WTC11 (cell line): ENCODE data around the gene ZFP3. TPM values are rescaled to one million over a fixed set of nuclear protein-coding genes. Genes with fewer than 3 reads are reported as not detected.

Source experiments
- ATAC-seq: fragments of 200-7000 bp; cut with Tn5 transposase; 2 replicates; pipeline ENCODE4 v1.10.0; 2021; ENCODE audit warnings: mild to moderate bottlenecking, moderate library complexity
- CTCF ChIA-PET: fragments of 300-600 bp; sonication (Branson Sonifier 250); formaldehyde crosslinking; loops from one replicate; lab custom pipeline; 2021; ENCODE audit warnings: antibody characterized with exemption; lab: Charles Lee
- POLR2A ChIA-PET: fragments of 350-600 bp; sonication (Branson Sonifier 250); formaldehyde crosslinking; loops from one replicate; lab custom pipeline; 2021; ENCODE audit warnings: antibody characterized with exemption; lab: Charles Lee
- DNase-seq: peaks from one replicate; pipeline ENCODE4 v3.0.0; 2021; ENCODE audit warnings: low spot score
- H3K27ac Mint-ChIP-seq: 2 replicates; pipeline ENCODE4 v1.8.0; 2021; ENCODE audit warnings: mixed read lengths
- H3K27me3 Mint-ChIP-seq: 2 replicates; pipeline ENCODE4 v1.8.0; 2021; ENCODE audit warnings: low read depth, mild to moderate bottlenecking, moderate library complexity, mixed read lengths
- H3K36me3 Mint-ChIP-seq: 2 replicates; pipeline ENCODE4 v1.8.0; 2021; ENCODE audit warnings: mixed read lengths
- H3K4me1 Mint-ChIP-seq: 2 replicates; pipeline ENCODE4 v1.8.0; 2022; ENCODE audit warnings: mixed read lengths
- H3K4me3 Mint-ChIP-seq: 2 replicates; pipeline ENCODE4 v1.8.0; 2021; ENCODE audit warnings: mild to moderate bottlenecking, moderate library complexity, mixed read lengths
- H3K9me3 Mint-ChIP-seq: 2 replicates; pipeline ENCODE4 v1.8.0; 2021; ENCODE audit warnings: mixed read lengths
- ELF4 ChIP-seq: sonication (generic); formaldehyde crosslinking; IDR thresholded peaks from 2 replicates; pipeline ENCODE4 v1.8.1; 2022; ENCODE audit warnings: low read depth, mild to moderate bottlenecking, moderate library complexity, missing genetic modification reagents
- ESRRA ChIP-seq: sonication (generic); formaldehyde crosslinking; IDR thresholded peaks from 2 replicates; pipeline ENCODE4 v1.8.1; 2022; ENCODE audit warnings: mild to moderate bottlenecking, missing genetic modification reagents, borderline replicate concordance
- ETV6 ChIP-seq: sonication (generic); formaldehyde crosslinking; IDR thresholded peaks from 2 replicates; pipeline ENCODE4 v1.8.1; 2022; ENCODE audit warnings: mild to moderate bottlenecking, missing genetic modification reagents
- FOXJ3 ChIP-seq: sonication (generic); formaldehyde crosslinking; IDR thresholded peaks from 2 replicates; pipeline ENCODE4 v1.9.0; 2021; ENCODE audit warnings: missing genetic modification reagents, mild to moderate bottlenecking, borderline replicate concordance
- FOXP1 ChIP-seq: sonication (generic); formaldehyde crosslinking; IDR thresholded peaks from 2 replicates; pipeline ENCODE4 v1.8.0; 2022; ENCODE audit warnings: missing genetic modification reagents, mild to moderate bottlenecking, moderate library complexity, borderline replicate concordance
- GRHL2 ChIP-seq: fragments of 250-450 bp; sonication (Bioruptor Pico); IDR thresholded peaks from 2 replicates; pipeline ENCODE4 v1.8.0; 2022; ENCODE audit warnings: mild to moderate bottlenecking, moderate library complexity; ENCODE audit not compliant: insufficient replicate concordance, severe bottlenecking
- GTF2I ChIP-seq: fragments of 250-450 bp; sonication (Bioruptor Pico); conservative IDR thresholded peaks from 2 replicates; pipeline ENCODE4 v1.4.0; 2021; ENCODE audit warnings: mild to moderate bottlenecking
- MYBL2 ChIP-seq: sonication (generic); formaldehyde crosslinking; IDR thresholded peaks from 2 replicates; pipeline ENCODE4 v1.8.1; 2023; ENCODE audit warnings: mild to moderate bottlenecking, moderate library complexity, missing genetic modification reagents
- NFE2L1 ChIP-seq: sonication (generic); formaldehyde crosslinking; IDR thresholded peaks from 2 replicates; pipeline ENCODE4 v1.8.1; 2023; ENCODE audit warnings: missing genetic modification reagents
- NR2C2 ChIP-seq: sonication (generic); formaldehyde crosslinking; IDR thresholded peaks from 2 replicates; pipeline ENCODE4 v1.8.0; 2022; ENCODE audit warnings: mild to moderate bottlenecking, missing genetic modification reagents
- PRRX2 ChIP-seq: fragments of 250-450 bp; sonication (Bioruptor Pico); IDR thresholded peaks from 2 replicates; pipeline ENCODE4 v1.8.0; 2021; ENCODE audit warnings: mild to moderate bottlenecking
- SMAD3 ChIP-seq: sonication (generic); formaldehyde crosslinking; IDR thresholded peaks from 2 replicates; pipeline ENCODE4 v1.8.0; 2022; ENCODE audit warnings: missing genetic modification reagents, mild to moderate bottlenecking, borderline replicate concordance
- TCF7 ChIP-seq: sonication (generic); formaldehyde crosslinking; IDR thresholded peaks from 2 replicates; pipeline ENCODE4 v1.8.0; 2022; ENCODE audit warnings: mild to moderate bottlenecking, low read depth, missing genetic modification reagents, moderate library complexity
- TEAD1 ChIP-seq: sonication (generic); formaldehyde crosslinking; IDR thresholded peaks from 2 replicates; pipeline ENCODE4 v1.8.0; 2022; ENCODE audit warnings: mild to moderate bottlenecking, missing genetic modification reagents
- TP53 ChIP-seq: sonication (generic); formaldehyde crosslinking; IDR thresholded peaks from 2 replicates; pipeline ENCODE4 v1.8.1; 2023; ENCODE audit warnings: mild to moderate bottlenecking, missing genetic modification reagents
- ZNF121 ChIP-seq: sonication (generic); formaldehyde crosslinking; IDR thresholded peaks from 2 replicates; pipeline ENCODE4 v1.8.0; 2023; ENCODE audit warnings: missing genetic modification reagents
- ZNF396 ChIP-seq: fragments of 250-450 bp; sonication (Bioruptor Pico); IDR thresholded peaks from 2 replicates; pipeline ENCODE4 v1.8.0; 2021; ENCODE audit warnings: mild to moderate bottlenecking, moderate library complexity, borderline replicate concordance
- ZNF423 ChIP-seq: fragments of 250-450 bp; sonication (Bioruptor Pico); IDR thresholded peaks from 2 replicates; pipeline ENCODE4 v2.1.2; 2022; ENCODE audit warnings: mild to moderate bottlenecking, moderate library complexity
- total RNA-seq: library from RNA; stranded (reverse); gene quantifications from 3 replicates; pipeline ENCODE4 v1.2.3, GENCODE V29; 2021
- TF ChIP-seq, protein P1 (sequence below): fragments of 250-450 bp; sonication (Bioruptor Pico); IDR thresholded peaks from 2 replicates; pipeline ENCODE4 v1.9.0; 2021; ENCODE audit warnings: moderate library complexity, mild to moderate bottlenecking, inconsistent platforms, borderline replicate concordance
- TF ChIP-seq, protein P2 (sequence below): sonication (generic); formaldehyde crosslinking; conservative IDR thresholded peaks from 2 replicates; pipeline ENCODE4 v1.8.1; 2022; ENCODE audit warnings: mild to moderate bottlenecking, missing genetic modification reagents
- TF ChIP-seq, protein P3 (sequence below): fragments of 250-450 bp; sonication (Bioruptor Pico); IDR thresholded peaks from 2 replicates; pipeline ENCODE4 v1.8.0; 2021; ENCODE audit warnings: mild to moderate bottlenecking
- TF ChIP-seq, protein P4 (sequence below): sonication (generic); formaldehyde crosslinking; IDR thresholded peaks from 2 replicates; pipeline ENCODE4 v1.8.1; 2023; ENCODE audit warnings: mild to moderate bottlenecking, missing genetic modification reagents, moderate library complexity
- TF ChIP-seq, protein P5 (sequence below): sonication (generic); formaldehyde crosslinking; conservative IDR thresholded peaks from 2 replicates; pipeline ENCODE4 v1.8.1; 2023; ENCODE audit warnings: mild to moderate bottlenecking, low read depth, missing genetic modification reagents, moderate library complexity

Gene ZFP3
- total RNA-seq, 1 experiment from 2014 or later, result 0.66 TPM

DNA sequence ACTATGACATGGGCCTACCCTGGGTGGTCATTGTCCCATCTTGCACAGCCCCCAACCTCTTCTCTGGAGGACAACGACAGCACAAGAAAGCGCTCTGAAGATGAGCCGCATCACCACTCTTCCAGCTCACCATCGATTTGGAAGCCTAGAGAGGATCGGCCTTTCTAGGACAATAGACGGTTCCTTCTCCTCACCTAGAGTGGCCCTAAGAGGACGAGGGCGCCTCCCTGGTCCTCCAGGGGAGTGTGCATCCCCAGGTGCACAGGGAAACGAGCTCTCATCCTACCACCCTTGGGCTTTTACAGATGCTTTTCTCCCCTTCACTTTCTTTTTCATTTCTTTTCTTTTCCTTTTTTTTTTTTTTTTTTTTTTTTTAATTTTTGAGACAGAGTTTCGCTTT is 22.7 kb upstream of the ZFP3 start (continued):
- TF ChIP-seq, protein P1, sequence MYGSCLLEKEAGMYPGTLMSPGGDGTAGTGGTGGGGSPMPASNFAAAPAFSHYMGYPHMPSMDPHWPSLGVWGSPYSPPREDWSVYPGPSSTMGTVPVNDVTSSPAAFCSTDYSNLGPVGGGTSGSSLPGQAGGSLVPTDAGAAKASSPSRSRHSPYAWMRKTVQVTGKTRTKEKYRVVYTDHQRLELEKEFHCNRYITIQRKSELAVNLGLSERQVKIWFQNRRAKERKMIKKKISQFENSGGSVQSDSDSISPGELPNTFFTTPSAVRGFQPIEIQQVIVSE (CRISPR knock-in tag), result no peak
- TF ChIP-seq FOXP1 (CRISPR knock-in tag) (no peak), FOXJ3 (CRISPR knock-in tag) (no peak), ZNF423 (CRISPR knock-in tag) (no peak)
- TF ChIP-seq, protein P2, sequence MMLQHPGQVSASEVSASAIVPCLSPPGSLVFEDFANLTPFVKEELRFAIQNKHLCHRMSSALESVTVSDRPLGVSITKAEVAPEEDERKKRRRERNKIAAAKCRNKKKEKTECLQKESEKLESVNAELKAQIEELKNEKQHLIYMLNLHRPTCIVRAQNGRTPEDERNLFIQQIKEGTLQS (CRISPR knock-in tag), result no peak

DNA sequence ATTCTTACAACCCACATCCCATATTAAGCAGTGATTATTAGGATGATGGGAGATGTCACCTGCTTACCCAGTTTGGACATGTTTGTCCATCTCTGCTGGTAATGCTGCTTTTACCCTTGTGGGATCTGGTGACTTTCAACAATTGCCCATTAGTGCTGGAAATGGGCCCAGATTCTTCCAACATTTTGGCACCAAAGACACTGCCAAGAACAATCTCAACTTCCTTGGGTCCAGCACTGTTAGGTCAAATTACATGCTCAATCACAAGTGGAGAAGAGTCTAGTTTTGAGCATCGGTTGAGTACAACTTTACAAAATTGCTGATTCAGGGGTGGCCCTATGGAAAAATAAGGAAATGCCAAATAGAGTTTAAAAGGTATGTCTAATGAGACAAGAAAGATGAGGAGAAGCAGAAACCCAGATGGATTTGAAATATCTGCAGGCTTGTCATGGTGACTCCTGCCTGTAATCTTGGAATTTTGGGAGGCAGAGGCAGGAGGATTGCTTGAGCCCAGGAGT is 13.0 kb upstream of the ZFP3 start:
- TF ChIP-seq ELF4 (no peak), ZNF121 (no peak), GRHL2 (CRISPR knock-in tag) (no peak), SMAD3 (CRISPR knock-in tag) (no peak), ESRRA (no peak), PRRX2 (CRISPR knock-in tag) (no peak)
- TF ChIP-seq, protein P3, sequence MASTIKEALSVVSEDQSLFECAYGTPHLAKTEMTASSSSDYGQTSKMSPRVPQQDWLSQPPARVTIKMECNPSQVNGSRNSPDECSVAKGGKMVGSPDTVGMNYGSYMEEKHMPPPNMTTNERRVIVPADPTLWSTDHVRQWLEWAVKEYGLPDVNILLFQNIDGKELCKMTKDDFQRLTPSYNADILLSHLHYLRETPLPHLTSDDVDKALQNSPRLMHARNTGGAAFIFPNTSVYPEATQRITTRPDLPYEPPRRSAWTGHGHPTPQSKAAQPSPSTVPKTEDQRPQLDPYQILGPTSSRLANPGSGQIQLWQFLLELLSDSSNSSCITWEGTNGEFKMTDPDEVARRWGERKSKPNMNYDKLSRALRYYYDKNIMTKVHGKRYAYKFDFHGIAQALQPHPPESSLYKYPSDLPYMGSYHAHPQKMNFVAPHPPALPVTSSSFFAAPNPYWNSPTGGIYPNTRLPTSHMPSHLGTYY (CRISPR knock-in tag), result no peak
- no peak overlapping the region for H3K4me3 Mint-ChIP-seq
- H3K4me1 Mint-ChIP-seq, result no peaks in the 10 kb centered on the region
- ChIA-PET CTCF (interaction anchor here (0.6 kb wide), 1 partner anchor 13 kb away, joined by 5 read pairs; no protein-coding TSS in a partner anchor), POLR2A (no interaction called here)
- no peaks in the 10 kb centered on the region for H3K9me3 Mint-ChIP-seq
- no peak for DNase-seq
- H3K27ac Mint-ChIP-seq, result no peak overlapping the region
- ATAC-seq, result no peak
- no peaks in the 10 kb centered on the region for H3K36me3 Mint-ChIP-seq
- peaks cover 12% of the 10 kb centered on the region for H3K27me3 Mint-ChIP-seq

DNA sequence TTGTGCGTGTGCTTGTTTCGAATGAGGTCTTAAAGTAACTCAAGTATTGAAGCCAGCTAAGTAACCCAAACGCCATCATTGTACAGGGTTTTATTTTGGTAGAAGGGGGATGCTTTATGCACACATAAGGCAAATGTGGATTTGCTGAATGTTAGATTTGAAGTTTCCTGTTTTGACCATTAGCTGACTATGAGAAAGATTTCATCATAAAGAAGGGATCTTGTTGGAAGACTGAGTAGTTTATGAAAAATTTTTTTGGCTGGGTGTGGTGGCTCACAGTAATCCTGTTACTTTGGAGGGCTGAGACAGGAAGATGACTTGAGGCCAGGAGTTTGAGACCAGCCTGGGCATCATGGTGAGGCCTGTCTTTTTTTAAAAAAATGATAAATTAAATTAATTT is 10.0 kb upstream of the ZFP3 start:
- POLR2A ChIA-PET, result interaction anchor here (0.7 kb wide), 1 partner anchor 10 kb away, joined by 3 read pairs; the partner anchor contains the start of gene ZFP3
- no peaks in the 10 kb centered on the region for H3K9me3 Mint-ChIP-seq
- H3K27ac Mint-ChIP-seq, result no peak overlapping the region
- H3K36me3 Mint-ChIP-seq, result no peaks in the 10 kb centered on the region
- H3K4me3 Mint-ChIP-seq, result no peak overlapping the region
- CTCF ChIA-PET, result interaction anchor here (1.3 kb wide), 1 partner anchor 10 kb away, joined by 3 read pairs; the partner anchor contains the start of gene ZFP3
- ATAC-seq (no peak), DNase-seq (no peak)
- peaks cover 4% of the 10 kb centered on the region for H3K27me3 Mint-ChIP-seq
- H3K4me1 Mint-ChIP-seq, result no peaks in the 10 kb centered on the region
- TF ChIP-seq MYBL2 (CRISPR knock-in tag) (no peak), TEAD1 (no peak), ZNF121 (no peak), ZNF396 (CRISPR knock-in tag) (no peak), NFE2L1 (no peak), ETV6 (no peak), TP53 (no peak), TCF7 (no peak), NR2C2 (CRISPR knock-in tag) (no peak), GTF2I (CRISPR knock-in tag) (no peak)
- TF ChIP-seq, protein P4, sequence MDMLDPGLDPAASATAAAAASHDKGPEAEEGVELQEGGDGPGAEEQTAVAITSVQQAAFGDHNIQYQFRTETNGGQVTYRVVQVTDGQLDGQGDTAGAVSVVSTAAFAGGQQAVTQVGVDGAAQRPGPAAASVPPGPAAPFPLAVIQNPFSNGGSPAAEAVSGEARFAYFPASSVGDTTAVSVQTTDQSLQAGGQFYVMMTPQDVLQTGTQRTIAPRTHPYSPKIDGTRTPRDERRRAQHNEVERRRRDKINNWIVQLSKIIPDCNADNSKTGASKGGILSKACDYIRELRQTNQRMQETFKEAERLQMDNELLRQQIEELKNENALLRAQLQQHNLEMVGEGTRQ (CRISPR knock-in tag), result no peak
- TF ChIP-seq, protein P5, sequence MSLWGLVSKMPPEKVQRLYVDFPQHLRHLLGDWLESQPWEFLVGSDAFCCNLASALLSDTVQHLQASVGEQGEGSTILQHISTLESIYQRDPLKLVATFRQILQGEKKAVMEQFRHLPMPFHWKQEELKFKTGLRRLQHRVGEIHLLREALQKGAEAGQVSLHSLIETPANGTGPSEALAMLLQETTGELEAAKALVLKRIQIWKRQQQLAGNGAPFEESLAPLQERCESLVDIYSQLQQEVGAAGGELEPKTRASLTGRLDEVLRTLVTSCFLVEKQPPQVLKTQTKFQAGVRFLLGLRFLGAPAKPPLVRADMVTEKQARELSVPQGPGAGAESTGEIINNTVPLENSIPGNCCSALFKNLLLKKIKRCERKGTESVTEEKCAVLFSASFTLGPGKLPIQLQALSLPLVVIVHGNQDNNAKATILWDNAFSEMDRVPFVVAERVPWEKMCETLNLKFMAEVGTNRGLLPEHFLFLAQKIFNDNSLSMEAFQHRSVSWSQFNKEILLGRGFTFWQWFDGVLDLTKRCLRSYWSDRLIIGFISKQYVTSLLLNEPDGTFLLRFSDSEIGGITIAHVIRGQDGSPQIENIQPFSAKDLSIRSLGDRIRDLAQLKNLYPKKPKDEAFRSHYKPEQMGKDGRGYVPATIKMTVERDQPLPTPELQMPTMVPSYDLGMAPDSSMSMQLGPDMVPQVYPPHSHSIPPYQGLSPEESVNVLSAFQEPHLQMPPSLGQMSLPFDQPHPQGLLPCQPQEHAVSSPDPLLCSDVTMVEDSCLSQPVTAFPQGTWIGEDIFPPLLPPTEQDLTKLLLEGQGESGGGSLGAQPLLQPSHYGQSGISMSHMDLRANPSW (CRISPR knock-in tag), result no peak
